Keratinocyte (primary cell): ENCODE measurements around the gene CRACR2A.

ENCODE experiments used
- CTCF ChIP-seq, 3 experiments: IDR thresholded peaks in 1 of 3; conservative IDR thresholded peaks in 1 of 3; optimal IDR thresholded peaks in 1 of 3; 2 replicates in 2 of 3; 3 replicates in 1 of 3; pipeline versions ENCODE3 to v1.5.1; 2011; ENCODE audit warnings: low read length in 3 of 3, mild to moderate bottlenecking in 3 of 3, moderate library complexity in 2 of 3, control low read depth in 1 of 3, inconsistent platforms in 1 of 3; ENCODE audit not compliant: insufficient read depth in 2 of 3; ENCODE audit errors: extremely low read depth in 1 of 3
- EZH2 ChIP-seq: IDR thresholded peaks from one replicate; pipeline ENCODE4 v1.6.1; 2012; ENCODE audit warnings: inconsistent platforms, mild to moderate bottlenecking, low read length, moderate library complexity

- TF ChIP-seq CTCF (optimal IDR thresholded peaks at IDR 0.05 in 1 of 3, IDR thresholded peaks at IDR 0.05 in 1 of 3, conservative IDR thresholded peaks at IDR 0.05 in 1 of 3; ENCODE audit: extremely low read depth in 1 of 3, insufficient read depth in 2 of 3, low read length in 3 of 3), result no peak
- no peak for TF ChIP-seq EZH2
Measured at GRCh38 chr12:3651585-3652424, 101.1 kb downstream of the CRACR2A start.
